ENCODE results near the gene GATA1. TPM values are rescaled to one million over a fixed set of nuclear protein-coding genes. Genes with fewer than 3 reads are reported as not detected.
A peak's percentile ranks its signal among the peaks of the same experiment; 100 is the strongest.

The GATA1 gene
- total RNA-seq, result not detected

DNA sequence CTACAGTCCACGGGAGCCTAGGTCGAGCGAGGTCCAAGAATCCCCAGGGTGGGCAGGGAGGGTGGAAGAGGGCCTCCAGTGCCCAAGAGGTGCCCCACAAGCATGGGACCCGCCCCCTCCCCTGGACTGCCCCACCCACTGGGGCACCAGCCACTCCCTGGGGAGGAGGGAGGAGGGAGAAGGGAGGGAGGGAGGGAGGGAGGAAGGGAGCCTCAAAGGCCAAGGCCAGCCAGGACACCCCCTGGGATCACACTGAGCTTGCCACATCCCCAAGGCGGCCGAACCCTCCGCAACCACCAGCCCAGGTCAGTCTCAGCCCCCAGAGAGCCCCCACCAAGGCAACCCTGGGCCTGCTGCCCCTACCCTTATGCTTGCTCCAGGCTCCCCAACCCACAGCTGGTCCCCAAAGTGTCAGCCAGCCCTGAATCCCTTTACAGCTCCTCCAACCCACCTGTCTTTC lies at the start of gene GATA1:
Gene GATA1 (plus strand): TSS at position 250 of the 460 bp plus-strand sequence. CDS start 4,520 bp downstream, outside the sequence.
- WGBS, 10 experiments, result no CpG with 5 or more reads among the region's 7 CpGs

DNA sequence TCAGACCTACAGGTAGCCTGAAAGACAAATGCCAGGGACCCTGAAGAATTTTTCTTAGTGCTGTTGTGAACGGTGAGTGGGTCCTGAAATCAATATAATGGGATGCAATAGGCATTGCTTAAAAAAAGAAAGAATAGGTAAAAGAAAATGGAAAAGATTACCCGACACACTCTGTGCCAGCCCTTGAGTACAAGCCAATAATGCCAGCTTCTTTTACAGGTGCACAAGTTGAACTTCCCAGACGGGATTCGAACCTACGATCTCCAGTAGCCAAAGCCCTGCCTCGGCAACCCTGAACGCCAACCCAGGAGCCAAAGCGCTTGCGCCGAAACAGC lies 49.5 kb upstream of the GATA1 start:
- peak overlapping the region; percentile 32 to 97 (median 77) for H3K4me3 ChIP-seq
- 0 to 18% methylated on average over 1 to 3 of the region's 10 CpGs; no CpG with 5 or more reads in 8 of the 10 experiments for WGBS, 10 experiments
- peak overlapping the region; percentile 72 to 84 for H3K27ac ChIP-seq

More for the DNA sequence above, at the start of gene GATA1:
- Histone ChIP-seq H3K4me3 (no peak within 1 kb of the TSS), H3K4me1 (replicated peaks in 1 of 2) (no peaks in the 10 kb centered on the region), H3K27ac (no peak within 1 kb of the TSS)
- no peak for ATAC-seq (replicated peaks in 6 of 8)
- in situ Hi-C loops (cut with MboI; ENCODE audit: low pct_unique_long_range_greater_than_20kb in 2 of 9, low sequenced_read_pairs in 9 of 9, unreplicated experiment in 9 of 9), result no loop called here

DNA sequence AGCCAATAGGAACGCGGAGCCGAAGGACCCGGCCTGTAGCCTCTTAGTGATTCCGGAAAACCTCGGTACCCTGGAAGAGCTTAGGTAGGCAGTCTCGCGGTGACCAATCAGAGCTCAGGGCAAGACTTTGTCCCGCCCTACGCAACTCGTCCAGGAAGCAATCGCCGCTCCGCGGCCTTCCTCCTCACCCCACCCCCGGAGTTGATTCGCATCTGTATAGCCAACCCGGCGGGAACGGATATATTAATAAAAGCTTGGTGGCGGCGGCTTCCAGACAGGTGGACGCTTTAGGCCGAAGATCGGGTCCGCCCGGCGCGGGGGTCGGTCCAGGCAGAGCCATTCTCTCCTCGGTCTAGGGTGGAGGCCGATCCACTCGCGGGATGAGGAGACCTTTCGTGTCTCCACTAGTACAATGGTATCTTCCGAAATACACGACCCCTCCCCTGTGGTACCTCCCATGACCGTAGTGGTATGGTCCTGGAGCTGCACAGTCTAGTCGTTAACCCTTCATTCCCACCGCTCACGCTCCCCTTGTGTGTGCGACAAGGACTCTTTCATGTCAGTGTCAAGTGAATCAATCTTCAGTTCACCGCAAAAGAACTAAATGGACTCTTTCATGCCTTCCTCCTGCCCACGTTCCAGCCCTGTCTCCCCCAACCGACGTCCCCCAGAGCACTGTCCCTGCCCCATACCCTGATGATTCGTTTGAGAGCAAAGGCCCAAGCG lies 49.0 kb upstream of the GATA1 start:
- 7 to 41% (median 40%) methylated on average over 2 to 4 of the region's 48 CpGs; no CpG with 5 or more reads in 7 of the 10 experiments for WGBS, 10 experiments
- peak overlapping the region; percentile 98 to 99 for H3K27ac ChIP-seq
- H3K4me1 ChIP-seq (replicated peaks in 1 of 2), result peaks cover 7 to 10% of the 10 kb centered on the region in 2 donors
- in situ Hi-C loops (cut with MboI; ENCODE audit: low pct_unique_long_range_greater_than_20kb in 2 of 9, low sequenced_read_pairs in 9 of 9, unreplicated experiment in 9 of 9), result no loop called here
- ATAC-seq (replicated peaks in 6 of 8), result peak; percentile 97 to 98 (median 98)
- peak overlapping the region; percentile 66 to 97 (median 77) for H3K4me3 ChIP-seq

More for the DNA sequence above, 49.5 kb upstream of the GATA1 start:
- no peak for ATAC-seq (replicated peaks in 6 of 8)
- in situ Hi-C loops (cut with MboI; ENCODE audit: low pct_unique_long_range_greater_than_20kb in 2 of 9, low sequenced_read_pairs in 9 of 9, unreplicated experiment in 9 of 9), result no loop called here
- H3K4me1 ChIP-seq (replicated peaks in 1 of 2), result peaks cover 7 to 10% of the 10 kb centered on the region in 2 donors

DNA sequence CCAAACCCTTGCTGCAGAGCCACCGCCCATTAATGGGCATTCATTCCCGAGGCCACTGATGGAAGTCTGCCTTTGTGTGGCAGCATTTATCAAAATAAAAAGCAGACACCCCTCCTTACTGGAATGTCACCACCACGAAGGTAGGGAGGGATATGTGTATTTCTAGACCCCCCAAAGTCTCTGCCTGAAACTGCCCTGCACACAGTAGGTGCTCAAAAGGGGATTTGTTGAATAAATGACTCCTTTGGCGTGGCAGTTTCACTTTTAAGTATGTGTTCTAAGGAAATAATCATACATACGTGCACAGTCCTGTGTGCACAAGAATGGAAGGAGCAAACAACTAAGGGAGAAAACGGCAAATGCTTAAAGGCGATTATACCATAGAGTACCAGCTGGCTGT lies 48.5 kb upstream of the GATA1 start:
- Histone ChIP-seq H3K4me1 (replicated peaks in 1 of 2) (peaks cover 7 to 10% of the 10 kb centered on the region in 2 donors), H3K4me3 (peak overlapping the region; percentile 66 to 97 (median 77)), H3K27ac (peak overlapping the region; percentile 98 to 99)
- in situ Hi-C loops (cut with MboI; ENCODE audit: low pct_unique_long_range_greater_than_20kb in 2 of 9, low sequenced_read_pairs in 9 of 9, unreplicated experiment in 9 of 9), result no loop called here
- no peak for ATAC-seq (replicated peaks in 6 of 8)
- 0 to 100% (median 72%) methylated on average over 1 to 3 of the region's 7 CpGs; no CpG with 5 or more reads in 6 of the 10 experiments for WGBS, 10 experiments

DNA sequence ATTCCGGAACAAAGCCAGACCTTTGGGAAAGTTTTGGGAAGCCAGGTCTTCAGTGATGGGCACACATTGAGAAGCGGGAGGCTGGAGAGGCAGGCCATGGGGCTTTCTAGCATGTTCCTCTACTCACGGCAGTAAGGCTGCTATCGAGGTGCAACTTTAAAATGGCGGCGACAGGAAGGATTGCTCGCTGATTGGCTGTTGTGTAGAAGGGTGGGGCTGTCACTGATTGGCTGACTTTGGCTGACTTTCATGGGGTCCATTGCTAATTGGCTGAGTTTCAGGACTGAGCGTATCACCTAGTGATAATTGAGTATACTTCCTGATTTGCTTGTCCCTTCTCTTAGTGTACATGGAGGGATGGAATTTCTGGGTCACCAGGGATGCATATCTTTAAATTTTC lies 44.6 kb upstream of the GATA1 start:
- no peak overlapping the region for H3K4me3 ChIP-seq
- no peak for ATAC-seq (replicated peaks in 6 of 8)
- in situ Hi-C loops (cut with MboI; ENCODE audit: low pct_unique_long_range_greater_than_20kb in 2 of 9, low sequenced_read_pairs in 9 of 9, unreplicated experiment in 9 of 9), result no loop called here
- H3K4me1 ChIP-seq (replicated peaks in 1 of 2), result peaks cover 7 to 10% of the 10 kb centered on the region in 2 donors
- no peak overlapping the region for H3K27ac ChIP-seq
- WGBS, 10 experiments, result 71 to 100% (median 87%) methylated on average over 1 to 8 of the region's 8 CpGs; no CpG with 5 or more reads in 6 of the 10 experiments

DNA sequence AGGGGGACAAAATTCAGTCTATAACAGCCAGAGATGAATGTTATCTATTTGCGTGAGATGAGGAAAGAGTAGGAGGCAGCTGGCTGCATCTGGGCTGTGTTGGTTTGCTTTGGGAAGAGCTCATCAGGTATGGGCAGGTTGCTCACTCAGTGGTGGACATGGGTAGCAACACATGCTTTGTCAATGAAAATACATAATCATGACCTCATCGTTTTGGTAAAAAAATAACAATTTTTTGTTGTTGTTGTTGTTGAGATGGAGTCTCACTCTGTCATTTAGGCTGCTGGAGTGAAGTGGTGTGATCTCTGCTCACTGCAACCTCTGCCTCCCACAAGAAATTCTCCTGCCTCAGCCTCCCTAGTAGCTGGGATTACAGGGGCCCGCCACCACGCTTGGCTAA lies 41.2 kb upstream of the GATA1 start:
- ATAC-seq (replicated peaks in 6 of 8), result no peak
- in situ Hi-C loops (cut with MboI; ENCODE audit: low pct_unique_long_range_greater_than_20kb in 2 of 9, low sequenced_read_pairs in 9 of 9, unreplicated experiment in 9 of 9), result no loop called here
- Histone ChIP-seq H3K4me3 (no peak overlapping the region), H3K4me1 (replicated peaks in 1 of 2) (no peaks in the 10 kb centered on the region), H3K27ac (no peak overlapping the region)
- 0 to 40% methylated on average over 1 to 4 of the region's 4 CpGs; no CpG with 5 or more reads in 8 of the 10 experiments for WGBS, 10 experiments

DNA sequence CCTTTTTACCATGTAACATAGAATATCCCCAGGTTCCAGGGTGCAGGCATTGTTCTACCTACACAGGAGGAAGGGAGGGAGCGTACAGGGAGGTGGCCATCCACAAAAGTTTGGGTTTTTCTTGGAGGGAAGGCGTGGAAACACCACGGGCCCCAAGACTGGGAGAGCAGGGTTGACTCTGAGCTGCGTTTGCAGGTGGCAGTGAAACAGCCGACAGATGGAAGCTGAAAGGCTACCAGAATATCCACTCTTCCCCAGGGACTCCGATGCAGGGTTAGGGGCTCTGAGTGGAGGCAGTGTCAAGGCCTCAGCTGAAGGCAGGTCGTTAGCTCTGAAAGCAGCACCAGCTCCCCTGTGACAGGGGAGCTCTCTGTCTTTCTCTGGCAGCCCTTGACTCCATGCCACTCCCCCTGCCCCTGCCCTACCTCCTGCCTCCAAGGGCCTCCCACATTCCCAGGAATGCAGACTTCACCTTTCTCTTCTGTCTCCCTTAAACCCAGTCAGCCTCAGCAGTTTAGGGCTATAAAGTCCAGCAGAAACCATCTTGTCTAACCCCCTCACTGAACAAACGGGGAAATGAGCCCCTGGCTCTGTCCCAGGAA lies 38.9 kb upstream of the GATA1 start:
- in situ Hi-C loops (cut with MboI; ENCODE audit: low pct_unique_long_range_greater_than_20kb in 2 of 9, low sequenced_read_pairs in 9 of 9, unreplicated experiment in 9 of 9), result no loop called here
- WGBS, 10 experiments, result 18 to 100% methylated on average over 1 to 4 of the region's 8 CpGs; no CpG with 5 or more reads in 8 of the 10 experiments
- ATAC-seq (replicated peaks in 6 of 8), result no peak
- no peaks in the 10 kb centered on the region for H3K4me1 ChIP-seq (replicated peaks in 1 of 2)
- no peak overlapping the region for H3K4me3 ChIP-seq
- H3K27ac ChIP-seq, result no peak overlapping the region

DNA sequence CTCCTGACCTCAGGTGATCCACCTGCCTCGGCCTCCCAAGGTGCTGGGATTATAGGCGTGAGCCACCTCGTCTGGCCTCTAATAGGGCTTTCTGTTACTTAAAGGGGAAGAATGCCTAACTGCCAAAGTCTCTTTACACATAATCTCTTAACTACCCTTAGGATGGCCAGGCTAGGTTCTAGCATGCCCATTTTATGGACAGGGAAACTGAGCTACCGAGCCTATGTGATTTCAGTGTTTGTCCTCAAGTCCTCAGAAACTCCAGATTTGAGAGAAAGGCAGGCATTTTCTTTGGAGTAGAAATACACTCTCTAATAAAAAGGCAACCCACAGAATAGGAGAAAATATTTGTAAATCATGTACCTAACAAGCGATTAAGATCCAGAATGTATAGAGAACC lies 37.2 kb upstream of the GATA1 start:
- Histone ChIP-seq H3K4me1 (replicated peaks in 1 of 2) (no peaks in the 10 kb centered on the region), H3K27ac (no peak overlapping the region), H3K4me3 (no peak overlapping the region)
- no peak for ATAC-seq (replicated peaks in 6 of 8)
- WGBS, 10 experiments, result 25 to 85% methylated on average over 2 of the region's 5 CpGs; no CpG with 5 or more reads in 8 of the 10 experiments
- in situ Hi-C loops (cut with MboI; ENCODE audit: low pct_unique_long_range_greater_than_20kb in 2 of 9, low sequenced_read_pairs in 9 of 9, unreplicated experiment in 9 of 9), result no loop called here

DNA sequence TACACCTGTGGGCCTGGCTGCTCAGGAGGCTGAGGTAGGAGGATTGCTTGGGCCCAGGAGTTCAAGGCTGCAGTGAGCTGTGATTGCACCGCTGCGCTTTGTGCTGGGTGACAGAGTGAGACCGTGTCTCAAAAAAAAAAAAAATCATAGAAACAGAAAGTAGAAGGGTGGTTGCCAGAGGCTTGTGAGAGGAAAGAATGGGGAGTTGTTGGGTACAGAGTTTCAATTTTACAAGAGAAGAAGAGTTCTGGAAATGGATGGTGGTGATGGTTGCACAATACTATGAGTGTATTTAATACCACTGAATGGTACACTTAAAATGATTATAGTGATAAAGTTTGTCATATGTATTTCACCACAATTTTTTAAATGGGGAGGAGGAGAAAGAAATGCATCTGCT lies 35.0 kb upstream of the GATA1 start:
- no peak for ATAC-seq (replicated peaks in 6 of 8)
- H3K4me3 ChIP-seq, result no peak overlapping the region
- 17% methylated on average over 1 of the region's 3 CpGs; no CpG with 5 or more reads in 9 of the 10 experiments for WGBS, 10 experiments
- in situ Hi-C loops (cut with MboI; ENCODE audit: low pct_unique_long_range_greater_than_20kb in 2 of 9, low sequenced_read_pairs in 9 of 9, unreplicated experiment in 9 of 9), result no loop called here
- H3K27ac ChIP-seq, result no peak overlapping the region
- H3K4me1 ChIP-seq (replicated peaks in 1 of 2), result no peaks in the 10 kb centered on the region

DNA sequence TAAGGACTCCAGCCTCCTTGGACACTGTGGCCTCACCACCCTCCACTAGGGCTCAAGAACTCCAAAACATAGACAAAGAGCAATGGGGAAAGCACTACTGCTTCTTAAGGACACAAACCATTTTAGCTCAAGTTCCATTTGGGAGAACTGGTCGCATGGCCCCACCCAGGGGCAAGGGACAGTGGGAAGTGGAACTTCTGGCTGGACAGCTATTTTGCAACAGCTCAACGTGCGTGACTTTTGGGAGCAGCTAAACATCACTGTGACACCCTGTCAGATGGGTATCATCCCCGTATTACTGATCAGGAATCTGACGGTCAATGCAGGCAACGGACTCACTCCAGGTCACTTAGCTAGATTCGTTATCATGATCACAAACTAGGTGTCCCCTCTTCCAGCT lies 33.9 kb upstream of the GATA1 start:
- Histone ChIP-seq H3K4me1 (replicated peaks in 1 of 2) (no peaks in the 10 kb centered on the region), H3K27ac (no peak overlapping the region), H3K4me3 (no peak overlapping the region)
- 57 to 66% methylated on average over 3 to 5 of the region's 7 CpGs; no CpG with 5 or more reads in 8 of the 10 experiments for WGBS, 10 experiments
- in situ Hi-C loops (cut with MboI; ENCODE audit: low pct_unique_long_range_greater_than_20kb in 2 of 9, low sequenced_read_pairs in 9 of 9, unreplicated experiment in 9 of 9), result no loop called here
- ATAC-seq (replicated peaks in 6 of 8), result no peak

DNA sequence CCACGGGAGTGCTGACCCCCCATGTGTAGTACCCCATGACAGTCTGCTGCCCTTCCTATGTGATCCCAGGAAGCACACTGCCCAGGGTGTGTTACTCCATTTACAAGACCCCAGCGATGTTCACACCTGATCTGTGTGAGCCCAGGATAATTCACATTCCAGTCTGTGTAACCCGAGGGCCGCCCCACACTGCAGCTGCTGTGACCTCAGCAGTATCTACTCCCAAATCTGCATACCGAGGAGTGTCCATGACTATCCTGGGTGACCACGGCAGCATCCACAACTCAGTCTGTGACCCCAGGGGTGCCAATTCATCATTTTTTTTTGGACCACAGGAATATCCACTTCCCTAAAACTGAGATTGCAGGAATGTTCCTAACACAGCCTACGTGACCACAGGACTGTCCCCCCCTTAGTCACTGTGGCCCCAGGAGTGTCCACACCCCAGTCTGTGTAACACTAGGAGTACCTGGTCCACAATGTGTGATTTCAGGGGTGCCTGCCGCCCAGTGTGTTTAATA lies 32.6 kb upstream of the GATA1 start:
- in situ Hi-C loops (cut with MboI; ENCODE audit: low pct_unique_long_range_greater_than_20kb in 2 of 9, low sequenced_read_pairs in 9 of 9, unreplicated experiment in 9 of 9), result no loop called here
- peak in 2 of 8 experiments; percentile 21 to 61 for ATAC-seq (replicated peaks in 6 of 8)
- Histone ChIP-seq H3K4me3 (no peak overlapping the region), H3K27ac (no peak overlapping the region), H3K4me1 (replicated peaks in 1 of 2) (no peaks in the 10 kb centered on the region)
- WGBS, 10 experiments, result 50 to 100% methylated on average over 1 of the region's 8 CpGs; no CpG with 5 or more reads in 8 of the 10 experiments

DNA sequence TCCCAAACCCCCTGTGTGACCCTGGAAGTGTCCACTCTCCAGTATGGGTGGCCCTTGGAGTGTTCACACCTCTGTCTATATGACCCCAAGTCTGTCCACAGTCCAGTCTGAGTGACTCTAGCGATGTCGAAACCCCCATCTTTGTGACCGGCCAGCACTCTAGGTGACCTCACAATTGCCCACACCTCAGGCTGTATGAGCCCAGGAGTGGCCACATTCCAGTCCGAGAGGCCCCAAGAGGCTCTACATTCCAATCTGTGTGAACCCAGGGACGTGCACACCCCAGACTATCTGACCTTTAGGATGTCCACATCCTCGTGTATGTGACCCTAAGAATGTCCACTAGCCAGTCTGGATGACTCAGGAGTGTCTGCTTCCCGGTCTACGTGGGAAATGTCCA lies 32.2 kb upstream of the GATA1 start:
- 43% methylated on average over 8 of the region's 8 CpGs; no CpG with 5 or more reads in 9 of the 10 experiments for WGBS, 10 experiments
- no peak overlapping the region for H3K27ac ChIP-seq
- no peak overlapping the region for H3K4me3 ChIP-seq
- in situ Hi-C loops (cut with MboI; ENCODE audit: low pct_unique_long_range_greater_than_20kb in 2 of 9, low sequenced_read_pairs in 9 of 9, unreplicated experiment in 9 of 9), result no loop called here
- no peaks in the 10 kb centered on the region for H3K4me1 ChIP-seq (replicated peaks in 1 of 2)
- ATAC-seq (replicated peaks in 6 of 8), result no peak

DNA sequence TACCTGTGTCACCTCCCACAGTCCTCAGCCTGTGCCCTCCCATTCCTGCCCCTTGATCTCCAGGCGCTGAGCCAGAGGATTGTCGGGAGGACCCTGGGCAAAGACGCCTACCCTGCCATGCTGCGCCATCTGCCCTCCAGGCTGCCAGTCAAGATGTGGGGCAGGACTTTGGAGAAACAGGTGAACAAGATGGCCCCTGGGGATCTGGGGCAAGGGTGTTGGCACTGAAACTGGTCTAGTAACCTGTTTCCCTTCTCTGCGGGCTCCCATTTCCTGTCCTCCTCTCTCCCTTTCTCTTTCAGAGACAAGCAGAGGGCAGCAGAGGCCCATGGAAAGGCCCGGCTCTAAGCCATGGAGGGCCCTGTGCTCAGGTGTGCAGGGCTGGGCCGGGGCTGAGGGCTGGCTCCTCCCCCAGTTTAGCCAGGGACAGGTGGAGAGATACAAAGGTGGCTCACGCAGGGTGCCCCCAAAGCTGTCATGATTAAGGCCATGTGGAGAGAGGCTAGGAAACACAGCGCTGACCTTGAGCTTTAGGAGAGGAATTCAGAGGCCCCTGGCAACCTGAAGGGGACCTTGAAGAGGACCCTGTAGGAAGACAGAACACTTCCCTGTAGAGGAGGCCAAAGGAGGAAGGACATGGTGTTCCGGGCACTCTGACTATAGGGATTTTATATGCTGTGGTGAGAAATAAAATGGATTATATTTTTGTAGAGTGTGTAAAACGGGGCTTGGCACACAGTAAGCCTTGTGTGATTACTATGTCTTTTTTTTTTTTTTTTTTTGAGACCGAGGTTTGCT lies 24.5 kb upstream of the GATA1 start, which contains the start of gene GLOD5:
Gene GLOD5 (plus strand): TSS at position 74 of the 798 bp plus-strand sequence. CDS start 44 bp downstream, at position 118.
- peak in 5 of 8 experiments; percentile 43 to 82 (median 52) for ATAC-seq (replicated peaks in 6 of 8)
- Histone ChIP-seq H3K4me1 (replicated peaks in 1 of 2) (no peaks in the 10 kb centered on the region), H3K4me3 (no peak within 1 kb of the TSS), H3K27ac (no peak within 1 kb of the TSS)
- 20 to 100% (median 60%) methylated on average over 1 to 3 of the region's 12 CpGs; no CpG with 5 or more reads in 5 of the 10 experiments for WGBS, 10 experiments
- in situ Hi-C loops (cut with MboI; ENCODE audit: low pct_unique_long_range_greater_than_20kb in 2 of 9, low sequenced_read_pairs in 9 of 9, unreplicated experiment in 9 of 9), result no loop called here

All from motor neuron (in vitro differentiated cells).